Endothelial cell of umbilical vein (primary cell): ENCODE results near the gene LYVE1. TPM values are rescaled to one million over a fixed set of nuclear protein-coding genes. Genes with fewer than 3 reads are reported as not detected.

Experiments used
- BruUV-seq: library from RNA; stranded (reverse); fragments of 400-500 nt; replicated peaks from 2 replicates; lab custom pipeline; 2021; lab: Mats Ljungman, UMichigan
- CTCF ChIA-PET: fragments of 300-600, 350-600 bp; sonication (Branson Sonifier 250); formaldehyde crosslinking; loops from one replicate; lab custom pipeline; 2021; ENCODE audit warnings: antibody characterized with exemption, inconsistent platforms; lab: Charles Lee
- POLR2A ChIA-PET: fragments of 300-600, 350-600 bp; sonication (Branson Sonifier 250); formaldehyde crosslinking; loops from one replicate; lab custom pipeline; 2021; ENCODE audit warnings: antibody characterized with exemption, inconsistent platforms; lab: Charles Lee
- DNase-seq: peaks from one replicate; pipeline ENCODE4 v3.0.0-alpha.2; 2011; ENCODE audit warnings: low read depth, low spot score
- FAIRE-seq: peaks from 2 replicates; lab custom pipeline; 2011; peaks lifted over from hg19 to GRCh38; lab: Jason Lieb, UNC
- H2AFZ ChIP-seq: 2 replicates; pipeline ENCODE4 v1.6.0; 2012; ENCODE audit warnings: low read depth, low read length, control low read depth, inconsistent platforms
- H3K27ac ChIP-seq: 2 replicates; pipeline ENCODE4 v1.5.1; 2011; ENCODE audit warnings: low read depth, mild to moderate bottlenecking, control low read depth, low read length, moderate library complexity; ENCODE audit not compliant: insufficient read depth
- H3K27me3 ChIP-seq, 2 experiments: 2 replicates each; pipeline versions ENCODE4 v1.6.0 to v1.6.1; 2011; ENCODE audit warnings: low read length in 2 of 2, mixed read lengths in 1 of 2; ENCODE audit not compliant: control insufficient read depth in 2 of 2, insufficient read depth in 2 of 2
- H3K36me3 ChIP-seq, 2 experiments: 2 replicates in 1 of 2; 3 replicates in 1 of 2; pipeline ENCODE4 v1.5.1; 2011; ENCODE audit warnings: low read length in 2 of 2, mild to moderate bottlenecking in 1 of 2, moderate library complexity in 1 of 2; ENCODE audit not compliant: control insufficient read depth in 2 of 2, insufficient read depth in 2 of 2; ENCODE audit errors: extremely low read depth in 1 of 2
- H3K4me1 ChIP-seq: 3 replicates; pipeline ENCODE4 v1.5.1; 2011; ENCODE audit warnings: mild to moderate bottlenecking, low read length; ENCODE audit not compliant: control insufficient read depth, insufficient read depth; ENCODE audit errors: extremely low read depth
- H3K4me2 ChIP-seq: 2 replicates; pipeline ENCODE4 v1.6.1; 2011; ENCODE audit warnings: low read length, control low read depth, mixed read lengths; ENCODE audit not compliant: insufficient read depth
- H3K4me3 ChIP-seq, 3 experiments: fragments of 200-600 bp in 1 of 3; sonication (generic), shearing (Covaris generic) in 1 of 3; replicated peaks in 1 of 3; 2 replicates each; pipeline ENCODE4 v1.5.1; 2011 to 2016; ENCODE audit warnings: control low read depth in 3 of 3, low read length in 3 of 3, mild to moderate bottlenecking in 2 of 3, inconsistent platforms in 1 of 3, low read depth in 1 of 3, moderate library complexity in 1 of 3; ENCODE audit not compliant: insufficient read depth in 1 of 3
- H3K79me2 ChIP-seq: 2 replicates; pipeline ENCODE4 v1.6.0; 2012; ENCODE audit warnings: low read length, inconsistent platforms; ENCODE audit not compliant: control insufficient read depth, insufficient read depth
- H3K9ac ChIP-seq: replicated peaks from 2 replicates; pipeline ENCODE3; 2011; ENCODE audit warnings: low read length, control low read depth; ENCODE audit not compliant: insufficient read depth; ENCODE audit errors: extremely low read depth
- H3K9me1 ChIP-seq: replicated peaks from 3 replicates; pipeline ENCODE4 v1.6.0; 2011; ENCODE audit warnings: mild to moderate bottlenecking, low read length; ENCODE audit not compliant: control insufficient read depth, insufficient read depth; ENCODE audit errors: extremely low read depth
- H3K9me3 ChIP-seq: replicated peaks from 2 replicates; pipeline ENCODE4 v1.5.1; 2012; ENCODE audit warnings: low read length, inconsistent platforms; ENCODE audit not compliant: control insufficient read depth, insufficient read depth
- H4K20me1 ChIP-seq: replicated peaks from 2 replicates; pipeline ENCODE3; 2011; ENCODE audit warnings: mild to moderate bottlenecking, low read length; ENCODE audit not compliant: control insufficient read depth, insufficient read depth; ENCODE audit errors: extremely low read depth
- CTCF ChIP-seq, 2 donors: IDR thresholded peaks; 1 replicate in 1 of 2; 2 replicates in 1 of 2; pipeline ENCODE4 v1.5.1; 2011; ENCODE audit warnings: low read length in 2 of 2, mild to moderate bottlenecking in 2 of 2, moderate library complexity in 2 of 2, control low read depth in 1 of 2, inconsistent platforms in 1 of 2, low read depth in 1 of 2; ENCODE audit not compliant: insufficient read depth in 1 of 2; ENCODE audit errors: extremely low read depth in 1 of 2
- EZH2 ChIP-seq: IDR thresholded peaks from 2 replicates; pipeline ENCODE4 v1.6.1; 2012; ENCODE audit warnings: borderline replicate concordance, low read depth, mild to moderate bottlenecking, moderate library complexity, low read length, inconsistent platforms; ENCODE audit not compliant: severe bottlenecking
- GATA2 ChIP-seq: IDR thresholded peaks from 2 replicates; pipeline ENCODE4 v1.7.0; 2011; ENCODE audit warnings: low read depth, mild to moderate bottlenecking, moderate library complexity, mixed read lengths, low read length; ENCODE audit not compliant: insufficient read length, insufficient read depth
- JUN ChIP-seq: IDR thresholded peaks from 2 replicates; pipeline ENCODE4 v1.6.1; 2011; ENCODE audit warnings: borderline replicate concordance, low read depth; ENCODE audit not compliant: insufficient read length, insufficient read depth
- MYC ChIP-seq: IDR thresholded peaks from one replicate; pipeline ENCODE4 v1.6.1; 2011; ENCODE audit warnings: mild to moderate bottlenecking, low read depth, low read length
- POLR2AphosphoS5 ChIP-seq: IDR thresholded peaks from 2 replicates; pipeline ENCODE4 v1.6.1; 2012; ENCODE audit warnings: low read depth, mild to moderate bottlenecking, control low read depth, low read length, moderate library complexity; ENCODE audit not compliant: insufficient read depth
- dilution Hi-C: fragments of 300-500 bp; cut with MboI; formaldehyde crosslinking; loops from one replicate; pipeline ENCODE4 v1.15.0; 2019; ENCODE audit warnings: low sequenced_read_pairs; ENCODE audit not compliant: extremely low pct_ligation_motif_present
- intact Hi-C: fragments of 100-400 bp; cut with micrococcal nuclease; formaldehyde crosslinking; loops from one replicate; pipeline ENCODE4 v1.10.0; 2022
- polyA plus RNA-seq, 4 experiments: library from polyadenylated mRNA; depleted of rRNA in 3 of 4; stranded (reverse) in 3 of 4; unstranded in 1 of 4; fragments of >200 nt; gene quantifications; 2 replicates each; pipeline versions ENCODE4 v1.2.1 to v1.2.3, GENCODE V29; 2011 to 2012; ENCODE audit warnings: missing spikeins in 1 of 4
- total RNA-seq: library from RNA; stranded (reverse); gene quantifications from 2 replicates; pipeline ENCODE4 v1.2.3, GENCODE V29; 2021

The LYVE1 gene
- total and polyA plus RNA-seq, 2 donors (not counting 3 experiments of a cell fraction or from before 2014, with no cell fraction given): 4.6 to 7.6 TPM

GRCh38 chr11:10543782-10544181, 24.7 kb downstream of the LYVE1 start:
- Histone ChIP-seq H3K27me3 (no peaks in the 10 kb centered on the region), H2AFZ (no peak overlapping the region), H3K27ac (no peak overlapping the region), H3K4me2 (no peak overlapping the region), H3K4me1 (peaks cover 10% of the 10 kb centered on the region), H4K20me1 (no peaks in the 10 kb centered on the region), H3K9me1 (no peaks in the 10 kb centered on the region), H3K36me3 (no peaks in the 10 kb centered on the region), H3K4me3 (no peak overlapping the region), H3K79me2 (peaks cover 8% of the 10 kb centered on the region), H3K9me3 (no peaks in the 10 kb centered on the region), H3K9ac (no peak overlapping the region)
- DNase-seq (no peak), FAIRE-seq (no peak)
- CTCF ChIA-PET: interaction anchor here (1.0 to 1.6 kb wide), 2 partner anchors 21 to 30 kb away, joined by 3 read pairs; no protein-coding TSS in a partner anchor
- dilution Hi-C loops: no loop called here
- POLR2A ChIA-PET: no interaction called here
- no peak for TF ChIP-seq POLR2AphosphoS5
- no peak for TF ChIP-seq GATA2
- TF ChIP-seq JUN: no peak
- no peak for TF ChIP-seq MYC
- TF ChIP-seq CTCF (IDR thresholded peaks at IDR 0.05; ENCODE audit: extremely low read depth in 1 of 2, insufficient read depth in 1 of 2, low read depth in 1 of 2, low read length in 2 of 2): no peak
- TF ChIP-seq EZH2: no peak
- no TSS peak for BruUV-seq
- intact Hi-C loops: loop anchor here (5.0 kb wide), 1 partner anchor 881 kb away; the partner anchor contains the start of gene SWAP70
